ENCODE data around the gene KCTD21.

The KCTD21 gene

DNA sequence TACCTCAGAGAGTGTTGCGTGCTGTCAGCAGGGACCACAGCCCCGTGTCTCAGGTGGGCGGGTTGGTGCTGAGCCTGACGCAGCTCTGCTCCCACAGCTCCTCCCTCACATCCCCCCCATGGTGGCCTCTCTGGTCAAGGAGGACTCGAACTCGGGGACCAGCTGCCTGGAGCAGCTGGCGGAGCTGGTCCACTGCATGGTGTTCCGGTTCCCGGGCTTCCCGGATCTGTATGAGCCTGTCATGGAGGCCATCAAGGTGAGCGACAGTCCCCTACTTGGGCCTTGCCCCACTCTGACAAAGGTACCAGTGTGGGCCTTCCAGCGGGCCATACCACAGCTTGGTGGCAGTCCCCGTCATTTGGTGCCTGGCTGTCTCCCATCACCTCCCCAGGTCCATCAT is 12.1 kb upstream of the KCTD21 start:
- no peak for DNase-seq (ENCODE audit: low spot score)

DNA sequence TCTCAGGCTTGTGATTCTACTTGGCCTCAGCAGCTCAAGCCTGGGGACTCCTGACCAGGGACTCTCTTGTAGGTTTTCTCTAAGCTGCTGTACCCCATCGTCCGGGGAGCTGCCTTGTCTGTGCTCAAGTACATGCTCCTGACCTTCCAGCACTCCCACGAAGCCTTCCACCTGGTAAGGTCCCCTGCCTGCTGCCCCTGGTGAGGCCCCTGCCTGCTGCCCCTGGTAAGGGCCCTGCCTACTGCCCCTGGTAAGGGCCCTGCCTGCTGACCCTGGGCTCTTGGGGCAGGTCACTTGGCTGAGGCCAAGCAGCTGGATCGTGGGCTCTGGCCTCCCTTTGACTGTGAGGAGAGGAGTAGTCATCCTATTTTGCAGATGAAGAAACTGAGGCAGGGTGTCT is 11.6 kb upstream of the KCTD21 start:
- no peak for DNase-seq (ENCODE audit: low spot score)

DNA sequence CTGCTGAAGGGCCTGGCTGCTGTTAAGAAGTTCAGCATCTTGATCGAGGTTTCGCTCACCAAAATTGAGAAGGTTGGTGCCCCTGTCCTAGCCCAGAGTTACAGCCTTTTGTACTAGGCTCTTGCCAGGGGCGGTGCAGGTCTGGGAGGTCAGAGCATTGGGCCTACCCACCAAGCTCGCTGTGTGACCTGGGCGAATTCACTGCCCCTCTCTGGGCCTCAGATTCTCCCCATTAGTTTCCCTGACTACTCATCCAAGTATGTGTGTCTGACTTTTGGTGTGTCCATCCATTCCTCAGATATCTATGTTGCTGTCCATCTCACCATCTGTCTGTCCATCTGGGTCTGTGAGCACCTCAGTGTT is 11.2 kb upstream of the KCTD21 start:
- no peak for DNase-seq (ENCODE audit: low spot score)

DNA sequence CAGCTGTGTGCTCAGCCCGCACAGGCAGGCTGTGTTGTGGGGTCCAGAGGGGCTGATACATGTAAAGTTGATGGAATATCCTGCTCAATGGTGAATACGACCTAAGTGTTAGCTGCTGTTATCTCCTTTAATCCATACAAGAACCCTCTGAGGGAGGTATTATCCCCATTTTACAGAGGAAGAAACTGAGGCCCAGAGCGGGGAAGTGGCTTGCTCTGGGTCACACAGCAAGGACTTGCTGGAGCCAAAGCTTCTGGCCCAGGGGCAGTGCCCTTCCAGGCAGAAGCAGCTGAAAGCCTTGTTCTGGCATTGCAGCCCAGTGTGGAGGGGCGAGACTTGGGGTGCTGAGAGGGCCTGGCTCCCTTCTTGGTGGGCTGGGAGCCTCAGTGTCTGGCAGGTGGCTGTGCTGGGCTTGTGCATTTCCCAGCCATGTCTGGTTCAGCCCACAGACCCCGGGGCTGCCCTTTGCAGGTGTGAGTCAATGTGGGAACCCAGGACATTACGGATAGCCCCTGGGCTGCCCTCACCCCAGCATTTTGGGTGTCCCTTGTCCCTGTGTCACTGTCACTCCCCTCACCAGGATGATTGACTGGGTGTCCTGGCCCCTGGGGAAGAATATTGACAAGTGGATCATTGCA is 10.7 kb upstream of the KCTD21 start:
- no peak for DNase-seq (ENCODE audit: low spot score)

DNA sequence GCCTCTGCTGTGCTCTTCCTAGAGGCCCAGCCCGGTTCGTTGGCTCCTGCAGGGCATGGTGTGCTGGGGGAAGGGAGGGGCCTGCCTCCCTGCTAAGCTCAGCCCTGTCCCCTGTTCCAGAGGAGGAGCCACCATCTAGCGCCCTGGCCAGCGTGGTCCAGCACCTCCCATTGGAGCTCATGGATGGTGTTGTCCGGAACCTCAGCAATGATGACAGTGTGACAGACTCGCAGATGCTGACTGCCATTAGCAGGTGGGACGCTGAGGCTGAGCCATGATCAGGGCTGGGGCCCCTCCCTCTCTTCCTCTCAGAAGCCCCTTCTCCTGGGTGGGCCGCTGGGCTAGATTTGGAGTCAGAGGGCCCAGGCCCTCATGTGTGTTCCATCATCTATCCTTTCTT is 9.4 kb upstream of the KCTD21 start:
- DNase-seq (ENCODE audit: low spot score): no peak

DNA sequence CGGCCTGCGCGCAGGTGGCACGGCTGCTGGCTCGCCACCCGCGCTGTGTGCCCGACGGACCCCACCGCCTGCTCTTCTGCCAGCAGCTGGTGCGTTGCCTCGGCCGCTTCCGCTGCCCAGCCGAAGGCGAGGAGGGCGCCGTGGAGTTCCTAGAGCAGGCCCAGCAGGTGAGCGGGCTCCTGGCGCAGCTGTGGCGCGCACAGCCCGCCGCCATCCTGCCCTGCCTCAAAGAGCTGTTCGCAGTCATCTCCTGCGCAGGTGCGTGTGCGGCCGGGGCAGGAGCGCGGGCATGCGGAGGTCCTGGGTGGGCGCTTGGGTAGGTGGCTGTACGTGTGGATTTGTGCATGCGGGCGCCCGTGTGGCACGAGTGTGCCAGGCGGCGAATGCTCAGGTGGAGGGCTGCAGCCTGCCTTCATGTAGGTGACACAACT is 8.2 kb upstream of the KCTD21 start:
- DNase-seq (ENCODE audit: low spot score): no peak

DNA sequence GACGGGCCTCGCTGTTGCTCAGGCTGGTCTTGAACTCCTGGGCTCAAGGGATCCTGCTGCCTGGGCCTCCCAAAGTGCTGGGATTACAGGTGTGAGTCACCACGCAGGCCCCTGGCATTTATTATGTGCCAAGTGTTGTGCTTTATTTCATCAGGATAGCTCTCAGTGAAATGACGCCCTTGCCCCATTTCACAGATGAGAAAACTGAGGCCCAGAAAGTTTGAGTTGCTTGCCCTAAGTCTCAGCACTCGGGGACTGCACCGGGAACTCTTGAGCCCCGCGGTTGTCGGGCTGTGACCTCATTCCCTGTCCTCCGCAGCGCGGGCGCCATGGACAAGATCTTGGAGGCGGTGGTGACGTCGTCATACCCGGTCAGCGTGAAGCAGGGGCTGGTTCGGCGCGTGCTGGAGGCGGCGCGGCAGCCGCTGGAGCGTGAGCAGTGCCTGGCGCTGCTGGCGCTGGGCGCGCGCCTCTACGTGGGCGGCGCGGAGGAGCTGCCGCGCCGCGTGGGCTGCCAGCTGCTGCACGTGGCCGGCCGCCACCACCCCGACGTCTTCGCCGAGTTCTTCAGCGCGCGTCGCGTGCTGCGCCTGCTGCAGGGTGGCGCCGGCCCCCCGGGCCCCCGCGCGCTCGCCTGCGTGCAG is 7.6 kb upstream of the KCTD21 start:
- DNase-seq (ENCODE audit: low spot score): no peak

DNA sequence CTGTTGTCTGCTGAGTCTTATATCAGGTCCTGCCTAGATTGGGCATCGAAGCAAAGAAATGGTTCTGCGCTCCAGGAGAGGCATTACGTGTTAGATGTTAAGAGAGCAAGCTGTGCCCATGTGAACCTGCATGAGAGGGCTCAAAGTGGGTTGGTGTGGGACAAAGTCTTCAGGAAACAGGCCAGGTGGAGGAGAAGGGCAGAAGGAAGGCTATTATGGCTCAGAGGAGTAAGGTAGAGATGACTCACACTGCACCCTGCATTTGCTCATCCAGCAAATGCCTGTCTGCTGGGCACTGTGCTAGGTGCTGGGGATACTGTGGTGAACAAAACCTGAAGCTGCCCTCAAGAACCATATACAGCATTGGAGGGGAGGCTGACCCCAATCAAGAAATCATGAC is 6.1 kb upstream of the KCTD21 start:
- DNase-seq (ENCODE audit: low spot score): no peak

DNA sequence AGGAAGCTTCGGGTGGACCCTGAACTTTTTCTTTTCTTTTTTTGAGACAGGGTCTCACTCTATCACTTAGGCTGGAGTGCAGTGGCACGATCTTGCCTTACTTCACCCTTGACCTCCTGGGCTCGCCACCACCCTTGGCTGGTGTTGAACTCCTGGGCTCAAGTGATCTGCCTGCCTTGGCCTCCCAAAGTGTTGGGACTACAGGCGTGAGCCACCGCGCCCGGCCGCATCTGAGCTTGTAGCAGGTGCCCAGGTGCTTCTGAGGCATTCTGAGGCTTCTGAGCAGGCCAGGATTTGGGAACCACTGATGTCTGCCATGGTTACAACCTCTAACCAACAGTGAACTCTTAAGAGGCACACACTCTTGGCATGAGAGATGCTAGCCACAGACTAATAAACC is 5.4 kb upstream of the KCTD21 start:
- no peak for DNase-seq (ENCODE audit: low spot score)

DNA sequence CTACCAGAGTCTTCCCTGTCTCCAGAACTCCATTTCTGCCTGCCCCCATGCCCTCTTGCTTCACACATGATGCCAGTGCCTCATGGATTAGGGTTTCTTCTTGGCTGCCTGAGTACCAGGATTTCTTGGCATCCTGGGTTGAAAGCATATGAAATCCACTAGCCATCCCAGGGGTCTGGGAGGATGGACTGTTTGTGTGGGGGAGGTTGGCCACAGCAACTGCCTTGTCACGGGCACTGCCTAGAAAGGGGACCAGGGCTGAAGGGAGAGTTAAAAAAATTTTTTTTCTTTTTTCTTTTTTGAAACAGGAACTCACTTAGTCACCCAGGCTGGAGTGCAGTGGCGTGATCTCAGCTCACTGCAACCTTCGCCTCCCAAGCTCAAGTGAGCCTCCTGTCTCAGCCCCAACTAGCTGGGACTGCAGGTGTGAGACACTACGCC is 4.5 kb upstream of the KCTD21 start:
- DNase-seq (ENCODE audit: low spot score): no peak

DNA sequence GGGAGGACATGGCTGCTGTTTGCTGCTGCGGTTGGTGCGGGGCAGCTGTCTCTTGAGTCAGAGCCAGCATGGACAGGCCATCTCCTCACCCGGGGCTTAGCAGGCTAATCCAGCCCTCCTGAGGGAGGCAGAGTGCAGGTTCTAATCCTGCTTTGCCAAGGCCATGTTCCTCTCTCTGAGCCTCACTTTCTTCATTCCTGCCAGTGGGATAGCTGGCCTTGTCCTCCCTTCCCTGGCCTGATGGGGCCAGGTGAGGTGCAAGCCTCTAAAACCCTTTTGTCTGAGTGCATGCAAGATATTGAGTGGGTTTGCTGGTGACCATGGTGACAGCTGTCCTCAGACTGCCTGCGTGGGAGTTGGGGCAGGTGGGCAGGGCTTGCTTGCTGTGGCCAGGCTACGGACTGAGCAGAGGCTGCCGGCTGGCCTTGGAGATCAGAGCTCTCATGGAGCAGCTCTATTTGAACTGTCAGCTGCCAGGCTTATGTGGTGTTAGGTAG is 3.8 kb upstream of the KCTD21 start:
- DNase-seq (ENCODE audit: low spot score): no peak

DNA sequence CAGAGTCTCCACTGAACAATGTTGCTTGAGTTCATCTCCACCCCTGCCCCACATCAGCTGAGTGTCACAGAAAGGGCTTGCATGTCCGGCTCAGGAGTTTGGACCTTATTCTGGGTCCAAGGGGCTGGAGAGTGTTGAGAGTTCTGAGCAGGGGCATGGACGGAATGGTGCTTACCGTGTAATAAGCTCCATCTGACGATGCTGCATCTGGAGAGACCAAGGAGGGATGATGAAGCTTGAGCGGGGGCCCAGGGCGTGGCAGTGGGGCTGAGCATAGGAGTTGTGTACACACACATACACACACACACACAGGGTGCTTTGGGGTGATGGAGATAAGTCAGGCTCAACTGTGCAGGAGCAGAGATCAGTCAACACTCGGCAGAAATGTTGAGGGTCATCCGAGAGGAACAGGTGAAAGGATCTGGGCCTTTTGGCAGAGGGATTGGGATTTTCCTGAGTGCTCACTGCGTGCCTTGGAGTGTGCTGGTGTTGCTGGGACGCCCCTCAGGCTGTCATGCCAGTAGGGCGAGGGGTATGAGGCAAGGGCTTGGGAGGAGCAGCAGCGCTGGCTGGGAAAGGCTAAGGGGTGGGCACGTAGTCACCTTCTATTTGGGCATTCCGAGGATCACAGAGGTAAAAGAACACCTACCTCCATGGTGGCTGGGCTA is 2.6 kb upstream of the KCTD21 start:
- DNase-seq (ENCODE audit: low spot score): no peak

DNA sequence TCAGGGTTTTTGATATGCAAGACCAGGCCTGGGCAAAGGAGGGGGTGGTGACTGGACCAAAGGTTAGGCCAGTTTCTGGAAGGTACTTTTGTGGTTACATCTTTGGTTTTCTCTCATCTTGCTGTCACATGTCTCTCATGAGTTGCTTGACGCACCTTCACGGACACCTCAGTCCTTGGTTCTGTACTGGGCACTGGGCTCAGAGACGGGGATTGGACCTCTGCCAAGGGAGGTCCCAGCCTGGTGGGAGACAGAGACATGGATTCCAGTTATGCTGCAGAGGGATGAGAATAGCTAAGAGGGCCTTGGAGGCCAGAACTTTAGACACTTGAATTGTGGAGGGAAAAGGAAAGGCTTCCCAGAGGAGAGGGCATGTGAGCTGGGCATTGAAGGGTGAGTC is 1.9 kb upstream of the KCTD21 start:
- DNase-seq (ENCODE audit: low spot score): no peak

DNA sequence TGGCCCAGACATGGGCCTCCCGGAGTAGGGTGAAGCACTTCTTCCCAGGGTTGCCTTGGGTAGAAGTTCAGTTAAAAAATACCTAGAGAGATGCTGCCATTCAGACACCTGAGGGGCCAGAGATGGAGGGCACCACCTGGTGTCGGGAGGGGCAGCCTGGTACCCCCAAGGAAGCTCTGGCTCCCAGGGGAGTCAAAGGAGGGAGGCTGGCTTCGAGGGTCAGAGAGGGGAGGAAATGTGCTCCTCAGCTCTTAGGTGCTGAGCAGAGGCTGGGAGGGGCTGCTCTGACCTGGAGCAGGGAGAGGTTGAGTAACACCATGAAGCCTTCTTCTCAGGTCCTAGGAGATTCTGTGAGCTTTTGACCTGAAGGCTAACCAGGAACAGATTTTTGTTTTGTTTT is 1.4 kb upstream of the KCTD21 start:
- DNase-seq (ENCODE audit: low spot score): no peak

DNA sequence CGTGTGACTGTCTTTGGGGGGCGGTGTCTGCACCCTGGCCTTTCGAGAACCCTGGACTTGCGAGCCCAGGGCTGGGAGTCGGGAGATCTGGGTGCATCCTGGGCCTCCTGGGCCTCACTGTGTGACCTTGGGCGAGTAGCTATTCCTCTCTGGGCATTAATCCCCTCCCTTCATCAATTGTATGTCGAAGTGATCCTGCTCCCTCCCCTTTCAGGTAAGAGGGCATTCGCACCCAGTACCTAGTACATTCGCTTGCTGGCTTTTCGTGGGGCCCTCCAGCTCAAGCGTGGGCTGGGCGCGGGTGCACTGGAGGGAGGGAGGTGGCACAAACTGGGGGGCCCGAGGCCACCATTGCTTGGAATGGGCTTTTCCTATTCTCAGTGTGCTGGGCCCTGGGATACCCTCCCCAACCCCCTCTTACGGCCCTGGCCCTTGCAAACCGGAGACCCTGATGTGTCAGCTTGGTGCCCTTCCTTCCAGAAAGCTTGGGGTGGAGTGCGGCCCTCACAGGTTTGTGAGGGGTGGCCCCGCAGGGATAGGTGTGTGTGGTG is 823 bp upstream of the KCTD21 start:
- peak; percentile 23 for DNase-seq (ENCODE audit: low spot score)

DNA sequence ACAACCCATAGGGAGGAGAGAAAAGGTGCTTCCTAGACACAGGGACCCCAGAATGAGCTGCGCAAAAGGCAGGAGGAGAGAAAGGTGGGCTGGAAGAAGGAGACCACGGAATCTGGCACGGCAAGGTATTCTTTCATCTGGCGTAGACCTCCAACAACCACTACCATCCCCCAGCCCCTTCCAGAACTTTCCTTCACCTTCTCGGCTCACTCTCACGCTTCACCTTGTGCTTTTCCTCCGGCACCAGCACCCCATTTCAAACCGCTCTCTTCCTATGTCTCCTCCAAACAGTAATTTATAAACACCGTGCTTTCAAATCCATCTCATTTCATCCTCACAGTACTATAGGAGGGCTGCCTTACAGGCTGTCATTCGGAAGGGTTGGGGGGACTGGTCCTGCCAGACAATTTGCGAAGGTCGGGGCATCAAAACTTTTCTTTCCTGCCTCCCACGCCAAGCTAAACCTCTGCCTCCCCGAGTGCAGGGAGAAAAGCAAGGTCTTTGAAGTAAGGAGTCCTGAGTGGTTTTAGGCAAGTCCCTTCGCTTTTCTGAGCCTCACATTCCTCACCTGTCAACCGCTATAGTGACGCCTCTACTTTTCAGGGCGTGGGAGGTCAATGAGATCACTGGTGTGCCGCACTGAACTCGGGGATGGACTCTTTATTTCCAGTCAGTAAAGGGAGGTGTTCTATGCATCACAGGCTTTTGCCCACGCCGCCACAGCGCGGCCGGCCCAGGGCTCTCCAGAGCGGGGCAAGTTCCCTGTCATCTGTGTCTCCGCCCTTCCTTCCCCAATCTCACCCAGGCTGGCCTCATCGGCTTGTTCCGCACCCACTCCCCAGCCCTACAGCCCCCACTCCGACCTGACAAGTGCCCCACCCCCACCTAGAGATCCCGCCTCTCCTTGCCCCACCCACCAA is 800 bp downstream of the KCTD21 start:
- peak; percentile 82 for DNase-seq (ENCODE audit: low spot score)

DNA sequence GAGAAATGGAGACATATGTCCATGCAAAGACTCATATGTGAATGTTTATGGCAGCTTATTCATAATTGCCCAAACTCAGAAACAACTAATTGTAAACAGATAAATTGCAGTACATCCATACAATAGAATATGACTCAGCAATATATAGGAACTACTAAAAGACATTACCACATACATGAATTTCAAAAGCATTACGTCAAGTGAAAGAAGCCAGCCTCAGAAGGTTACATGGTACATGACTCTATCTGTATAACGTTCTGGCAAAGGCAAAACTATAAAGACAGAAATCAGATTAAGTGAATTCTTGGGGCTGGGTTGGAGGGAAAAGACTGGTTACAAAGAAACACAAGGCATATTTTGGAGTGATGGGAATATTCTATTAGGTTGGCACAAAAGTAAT is 7.2 kb downstream of the KCTD21 start:
- no peak for DNase-seq (ENCODE audit: low spot score)

DNA sequence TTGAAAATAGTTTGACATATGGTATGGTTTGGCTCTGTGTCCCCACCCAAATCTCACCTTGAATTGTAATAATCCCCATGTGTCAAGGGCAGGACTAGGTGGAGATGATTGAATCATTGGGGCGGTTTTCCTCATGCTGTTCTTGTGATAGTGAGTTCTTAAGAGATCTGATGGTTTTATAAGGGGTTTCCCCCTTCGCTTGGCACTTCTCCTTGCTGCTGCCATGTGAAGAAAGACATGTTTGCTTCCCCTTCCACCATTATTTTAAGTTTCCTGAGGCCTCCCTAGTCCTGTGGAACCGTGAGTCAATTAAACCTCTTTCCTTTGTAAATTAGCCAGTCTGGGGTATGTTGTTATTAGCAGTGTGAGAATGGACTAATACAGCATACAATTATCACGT is 7.7 kb downstream of the KCTD21 start:
- DNase-seq (ENCODE audit: low spot score): no peak

DNA sequence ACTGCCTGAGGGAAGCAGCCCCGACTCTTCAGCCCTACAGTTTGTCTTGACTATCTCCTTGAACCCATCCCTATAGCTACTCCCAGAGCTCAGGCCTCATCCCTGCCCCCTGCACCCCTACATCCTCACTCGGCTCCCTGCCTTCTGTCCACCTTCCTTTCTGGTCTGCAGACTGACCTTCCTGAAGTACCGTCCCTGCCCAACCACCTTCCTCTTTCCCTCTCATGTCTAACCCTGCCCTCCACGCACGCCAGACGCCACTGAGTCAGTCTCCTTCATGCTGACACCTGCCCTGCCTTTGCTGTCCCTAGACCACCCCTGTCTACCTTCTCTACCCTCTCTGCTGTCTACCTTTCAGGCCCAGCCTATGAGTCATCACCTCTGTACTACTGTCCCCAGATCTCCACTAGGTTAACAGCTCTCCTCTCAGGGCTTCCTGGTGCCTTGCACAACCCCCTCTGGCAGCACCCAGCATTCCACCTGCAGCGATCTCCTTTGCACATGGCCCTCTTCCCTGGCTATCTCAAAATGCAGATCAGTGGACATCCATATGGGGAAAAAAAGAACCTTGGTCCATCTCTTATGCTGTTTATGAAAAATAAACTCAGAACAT is 8.9 kb downstream of the KCTD21 start:
- no peak for DNase-seq (ENCODE audit: low spot score)

DNA sequence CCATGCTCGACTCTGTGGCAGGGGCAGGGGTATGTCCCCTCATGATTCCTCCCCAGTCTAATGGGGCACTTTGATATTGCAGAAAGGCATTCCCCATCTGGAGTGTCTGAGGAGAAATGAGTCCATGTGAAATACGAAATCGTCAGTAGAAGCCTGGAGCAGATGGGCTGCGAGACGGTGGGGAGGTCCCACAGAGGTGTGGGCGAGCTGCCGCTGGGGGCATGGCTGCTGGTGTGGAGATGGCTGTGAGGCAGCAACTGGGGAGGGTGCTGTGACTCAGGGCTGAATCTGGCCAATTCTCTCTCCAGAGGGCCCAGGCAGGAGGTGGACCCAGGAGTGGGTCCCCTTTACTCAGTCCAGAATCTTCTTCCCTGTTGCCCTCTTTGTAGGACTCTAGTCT is 11.2 kb downstream of the KCTD21 start:
- DNase-seq (ENCODE audit: low spot score): no peak

DNA sequence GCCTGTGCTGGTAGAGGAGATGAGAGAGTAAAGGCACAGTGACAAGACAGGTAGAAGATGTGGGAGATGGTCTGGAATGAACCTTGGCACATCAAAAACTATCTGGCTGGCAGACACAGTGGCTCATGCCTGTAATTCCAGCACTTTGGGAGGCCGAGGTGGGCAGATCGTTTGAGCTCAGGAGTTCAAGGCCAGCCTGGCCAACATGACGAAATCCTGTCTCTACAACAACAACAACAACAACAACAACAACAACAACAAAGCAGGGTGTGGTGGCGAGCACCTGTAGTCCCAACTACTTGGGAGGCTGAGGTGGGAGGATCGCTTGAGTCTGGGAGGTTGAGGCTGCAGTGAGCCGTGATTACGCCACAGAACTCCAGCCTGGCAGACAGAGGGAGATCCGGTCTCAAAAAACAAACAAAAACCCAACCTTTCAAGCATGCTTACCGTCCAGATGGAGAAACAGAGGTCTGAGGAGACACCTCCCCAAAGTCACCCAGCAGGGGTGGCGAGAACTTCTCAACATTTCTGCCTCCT is 11.8 kb downstream of the KCTD21 start:
- DNase-seq (ENCODE audit: low spot score): no peak
